HL-60 (cell line): ENCODE measurements around the gene ZNF664.

ENCODE experiments used
- CTCF ChIP-seq: IDR thresholded peaks from one replicate; pipeline ENCODE4 v1.5.1; 2011; ENCODE audit warnings: low read length, control low read depth, inconsistent platforms; ENCODE audit not compliant: insufficient read depth
- GABPA ChIP-seq: IDR thresholded peaks from 2 replicates; pipeline ENCODE4 v1.6.1; 2012; ENCODE audit warnings: low read depth
- POLR2AphosphoS5 ChIP-seq: IDR thresholded peaks from 2 replicates; pipeline ENCODE4 v1.6.1; 2012; ENCODE audit warnings: low read depth
- REST ChIP-seq: IDR thresholded peaks from 2 replicates; pipeline ENCODE4 v1.6.1; 2012; ENCODE audit warnings: low read depth; ENCODE audit not compliant: insufficient replicate concordance

GRCh38 chr12:123961585-123962345 lies 11.2 kb upstream of the ZNF664 start:
- TF ChIP-seq CTCF (no peak), REST (no peak), POLR2AphosphoS5 (no peak), GABPA (no peak)
